MM.1S (cell line): ENCODE data around the gene SURF2.

Experiments used
- DNase-seq: peaks from one replicate; pipeline ENCODE4 v3.0.0-alpha.2; 2015
- H2AFZ ChIP-seq: fragments of 300-600 bp; sonication (generic); 2 replicates; pipeline ENCODE4 v1.6.0; 2016; ENCODE audit warnings: antibody characterized with exemption, low read length
- H3F3A ChIP-seq: fragments of 300-600 bp; sonication (generic); 2 replicates; pipeline ENCODE4 v1.6.1; 2016; ENCODE audit warnings: mild to moderate bottlenecking, antibody characterized with exemption, low read length, moderate library complexity, mixed read lengths; ENCODE audit not compliant: insufficient read depth
- H3K27ac ChIP-seq: fragments of 300-600 bp; sonication (generic); 2 replicates; pipeline ENCODE4 v1.5.1; 2016; ENCODE audit warnings: mild to moderate bottlenecking, low read length
- H3K27me3 ChIP-seq: fragments of 300-600 bp; sonication (generic); replicated peaks from 2 replicates; pipeline ENCODE4 v1.6.0; 2016; ENCODE audit warnings: low read length; ENCODE audit not compliant: insufficient read depth
- H3K36me3 ChIP-seq: fragments of 300-600 bp; sonication (generic); replicated peaks from 2 replicates; pipeline ENCODE4 v1.6.1; 2016; ENCODE audit warnings: mild to moderate bottlenecking, low read length, mixed read lengths; ENCODE audit not compliant: insufficient read depth
- H3K4me1 ChIP-seq: fragments of 300-600 bp; sonication (generic); 2 replicates; pipeline ENCODE4 v1.6.1; 2016; ENCODE audit warnings: low read length, mixed read lengths
- H3K4me2 ChIP-seq: fragments of 300-600 bp; sonication (generic); 2 replicates; pipeline ENCODE4 v1.6.0; 2016; ENCODE audit warnings: low read depth, low read length
- H3K4me3 ChIP-seq: fragments of 300-600 bp; sonication (generic); 2 replicates; pipeline ENCODE4 v1.5.1; 2016; ENCODE audit warnings: low read length, mixed read lengths
- H3K79me2 ChIP-seq: fragments of 300-600 bp; sonication (generic); 2 replicates; pipeline ENCODE4 v1.6.1; 2016; ENCODE audit warnings: mixed run types, low read length, mixed read lengths
- H3K9ac ChIP-seq: fragments of 300-600 bp; sonication (generic); 2 replicates; pipeline ENCODE4 v1.6.1; 2016; ENCODE audit warnings: low read length, mixed read lengths
- H3K9me2 ChIP-seq: fragments of 300-600 bp; sonication (generic); replicated peaks from 2 replicates; pipeline ENCODE4 v1.6.1; 2016; ENCODE audit warnings: mild to moderate bottlenecking, low read length, mixed read lengths; ENCODE audit not compliant: insufficient read depth
- H3K9me3 ChIP-seq: fragments of 300-600 bp; sonication (generic); replicated peaks from 2 replicates; pipeline ENCODE4 v1.6.1; 2016; ENCODE audit warnings: mild to moderate bottlenecking, low read length, mixed read lengths; ENCODE audit not compliant: insufficient read depth
- H4K20me1 ChIP-seq: fragments of 300-600 bp; sonication (generic); 2 replicates; pipeline ENCODE4 v1.6.1; 2016; ENCODE audit warnings: mild to moderate bottlenecking, low read length, moderate library complexity, mixed read lengths; ENCODE audit not compliant: insufficient read depth
- CTCF ChIP-seq: fragments of 300-600 bp; sonication (generic); IDR thresholded peaks from 2 replicates; pipeline ENCODE4 v1.5.1; 2016; ENCODE audit warnings: antibody characterized with exemption, low read length, mixed read lengths
- EZH2 ChIP-seq: fragments of 300-600 bp; sonication (generic); optimal IDR thresholded peaks from 2 replicates; pipeline ENCODE3; 2017; ENCODE audit warnings: low read depth, mild to moderate bottlenecking, antibody characterized with exemption, low read length, mixed read lengths
- EZH2phosphoT487 ChIP-seq: fragments of 300-600 bp; sonication (generic); IDR thresholded peaks from 2 replicates; pipeline ENCODE4 v1.6.1; 2018; ENCODE audit warnings: antibody characterized with exemption, low read length

Gene SURF2

GRCh38 chr9:133402689-133403088, 46.3 kb downstream of the SURF2 start:
- no peak overlapping the region for H2AFZ ChIP-seq
- no peak overlapping the region for H3K4me3 ChIP-seq
- no peaks in the 10 kb centered on the region for H3K4me1 ChIP-seq
- no peak overlapping the region for H3K4me2 ChIP-seq
- H3K36me3 ChIP-seq = no peaks in the 10 kb centered on the region
- no peaks in the 10 kb centered on the region for H3K9me3 ChIP-seq
- no peak overlapping the region for H3K9ac ChIP-seq
- no peak for TF ChIP-seq EZH2phosphoT487
- TF ChIP-seq CTCF = no peak
- no peak for TF ChIP-seq EZH2
- H4K20me1 ChIP-seq = no peaks in the 10 kb centered on the region
- H3K79me2 ChIP-seq = no peaks in the 10 kb centered on the region
- DNase-seq = no peak
- peaks cover 10% of the 10 kb centered on the region for H3K27me3 ChIP-seq
- H3K27ac ChIP-seq = no peak overlapping the region
- H3K9me2 ChIP-seq = no peaks in the 10 kb centered on the region
- H3F3A ChIP-seq = no peaks in the 10 kb centered on the region

GRCh38 chr9:133403766-133404453, 47.6 kb downstream of the SURF2 start:
- no peaks in the 10 kb centered on the region for H3K9me3 ChIP-seq
- DNase-seq = no peak
- no peaks in the 10 kb centered on the region for H3K36me3 ChIP-seq
- H3K9me2 ChIP-seq = no peaks in the 10 kb centered on the region
- no peaks in the 10 kb centered on the region for H3K4me1 ChIP-seq
- no peak overlapping the region for H3K4me3 ChIP-seq
- no peak overlapping the region for H3K4me2 ChIP-seq
- TF ChIP-seq EZH2phosphoT487 = no peak
- peak; percentile 63 for TF ChIP-seq CTCF
- H3K27ac ChIP-seq = no peak overlapping the region
- H3K79me2 ChIP-seq = no peaks in the 10 kb centered on the region
- no peaks in the 10 kb centered on the region for H4K20me1 ChIP-seq
- 0 out of 2 replicates have a peak, but pooled peaks cover 4% of the 10 kb centered on the region for H3K27me3 ChIP-seq
- H3F3A ChIP-seq = no peaks in the 10 kb centered on the region
- H3K9ac ChIP-seq = no peak overlapping the region
- H2AFZ ChIP-seq = no peak overlapping the region

GRCh38 chr9:133404454-133405002, 48.2 kb downstream of the SURF2 start:
- Histone ChIP-seq H3K9me2 (no peaks in the 10 kb centered on the region), H3K27ac (no peak overlapping the region), H3F3A (no peaks in the 10 kb centered on the region), H2AFZ (no peak overlapping the region), H3K4me2 (no peak overlapping the region), H3K27me3 (no peaks in the 10 kb centered on the region), H3K79me2 (no peaks in the 10 kb centered on the region), H3K9me3 (no peaks in the 10 kb centered on the region), H3K9ac (no peak overlapping the region), H3K36me3 (no peaks in the 10 kb centered on the region), H3K4me1 (no peaks in the 10 kb centered on the region), H4K20me1 (no peaks in the 10 kb centered on the region), H3K4me3 (no peak overlapping the region)
- no peak for DNase-seq
- TF ChIP-seq EZH2phosphoT487 (no peak), EZH2 (no peak), CTCF (no peak)
